NCI-H748 (cell line): Measurements from ENCODE around the gene RBFOX1.

ENCODE experiments used
- DNase-seq: peaks from one replicate; lab custom pipeline; 2025; ENCODE audit not compliant: unreplicated experiment; lab: John Stamatoyannopoulos, UW

RBFOX1 gene

GRCh38 chr16:7755347-7755882 lies 422.8 kb downstream of the RBFOX1 start:
- peak; percentile 94 for DNase-seq
